Activated CD8-positive, alpha-beta memory T cell treated with anti-CD3 and anti-CD28 coated beads, Interleukin-2, amount 50 U/mL, for 24 hours (primary cell): Measurements from ENCODE around the gene BRAT1.

Experiments used
- DNase-seq: peaks from one replicate; pipeline ENCODE4 v3.0.0-alpha.2; 2020; ENCODE audit errors: extremely low read depth

Gene BRAT1

GRCh38 chr7:2523941-2524807 lies 31.1 kb downstream of the BRAT1 start:
- DNase-seq, result no peak

GRCh38 chr7:2523461-2523936 lies 31.8 kb downstream of the BRAT1 start:
- DNase-seq, result no peak

DNA sequence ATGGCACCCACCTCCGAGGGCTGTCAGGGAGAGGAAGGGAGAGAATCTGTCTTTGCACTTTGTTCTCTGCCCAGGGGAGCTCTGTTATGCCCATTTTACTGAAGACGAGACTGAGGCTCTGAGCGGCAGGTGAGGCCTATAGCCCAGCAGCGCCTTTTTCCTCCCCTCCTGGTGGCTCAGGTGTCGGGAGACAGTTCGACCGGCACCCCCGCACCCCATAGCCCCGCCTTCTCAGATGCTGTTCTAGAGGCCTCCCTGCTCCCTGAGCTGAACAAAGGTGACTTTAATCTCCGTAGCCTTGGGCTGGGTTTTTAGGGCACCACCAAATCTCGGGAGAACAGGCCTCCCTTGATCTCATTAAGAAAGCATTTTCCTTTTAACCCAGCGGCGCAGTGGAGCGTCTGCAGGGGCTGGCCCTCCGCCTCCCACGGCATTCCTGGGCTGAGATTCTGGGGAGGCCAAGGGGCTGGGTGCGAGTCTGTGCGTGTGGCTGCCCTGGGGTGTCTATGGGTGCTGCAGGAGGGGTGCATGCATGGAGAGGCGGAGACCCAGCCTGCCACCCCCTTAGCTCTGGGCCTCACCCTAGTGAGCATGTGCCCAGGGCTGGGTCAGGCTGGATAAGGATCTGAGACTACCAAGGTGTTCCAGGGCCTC lies 32.4 kb downstream of the BRAT1 start:
- no peak for DNase-seq

DNA sequence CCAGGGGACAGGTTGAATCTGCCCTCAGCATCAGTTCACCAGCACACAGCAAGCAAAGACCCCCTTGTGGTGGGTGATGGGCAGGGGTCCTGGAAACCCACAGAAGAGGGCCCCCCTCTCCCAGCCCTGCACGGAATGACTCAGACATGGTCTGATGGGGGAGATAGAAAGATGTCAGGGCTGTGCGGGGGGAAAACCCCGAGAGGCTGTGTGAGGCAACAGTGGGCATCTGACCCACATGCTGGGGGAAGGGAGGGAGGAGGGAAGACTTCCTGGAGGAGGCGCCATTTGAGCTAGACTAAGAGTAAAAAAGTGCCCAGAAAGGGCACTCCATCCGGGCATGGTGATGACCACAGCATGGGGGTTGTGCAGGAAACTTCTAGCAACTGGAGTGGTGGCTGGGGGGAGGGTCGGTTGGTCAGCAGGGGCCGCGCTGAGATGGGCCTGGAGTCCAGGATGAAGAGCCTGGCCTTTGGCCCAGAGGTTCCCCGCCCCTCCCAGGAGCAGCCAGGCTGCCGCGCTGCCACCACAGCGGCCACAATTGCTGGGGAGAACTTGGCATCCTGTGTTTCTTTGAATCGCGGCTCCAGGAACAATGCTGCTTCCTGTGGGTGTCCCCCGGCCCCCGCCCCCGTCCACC lies 33.3 kb downstream of the BRAT1 start:
- DNase-seq, result peak; percentile 55

GRCh38 chr7:2521341-2521745 lies 34.0 kb downstream of the BRAT1 start:
- DNase-seq, result no peak

DNA sequence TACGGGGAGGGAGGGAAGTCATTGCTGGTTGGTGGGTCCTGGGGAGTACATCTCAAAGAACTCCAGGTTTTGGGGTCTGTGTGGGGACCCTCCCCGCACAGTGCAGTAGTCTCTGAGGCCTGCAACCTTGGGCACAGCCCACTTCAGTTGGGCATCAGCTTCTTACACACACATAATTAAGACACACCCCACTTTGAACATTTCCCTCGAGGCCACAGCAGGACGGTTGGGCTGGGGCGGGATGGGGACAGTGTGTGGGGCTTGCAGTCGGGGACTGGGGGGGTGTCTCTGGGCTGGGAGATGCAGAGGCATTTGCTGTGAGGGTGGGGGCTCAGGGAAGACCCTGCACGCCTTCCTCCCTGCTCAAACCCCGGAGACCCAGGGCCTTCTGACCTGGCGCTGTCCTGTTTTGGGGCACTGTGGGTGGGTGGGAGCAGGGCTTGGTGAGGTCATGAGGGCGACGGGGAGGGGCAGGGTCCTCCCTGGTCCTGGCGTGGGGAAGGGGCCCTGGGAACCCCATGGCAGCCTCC lies 34.5 kb downstream of the BRAT1 start:
- DNase-seq, result no peak

GRCh38 chr7:2520131-2520760 lies 35.1 kb downstream of the BRAT1 start:
- DNase-seq, result no peak

- DNase-seq, result no peak
These were observed 36.0 kb downstream of the BRAT1 start, which contains the start of gene LFNG for GRCh38 chr7:2519119-2519930. Gene LFNG, plus strand, starts transcription at chr7:2519774. Its CDS starts 88 bp downstream, at chr7:2519862.

DNA sequence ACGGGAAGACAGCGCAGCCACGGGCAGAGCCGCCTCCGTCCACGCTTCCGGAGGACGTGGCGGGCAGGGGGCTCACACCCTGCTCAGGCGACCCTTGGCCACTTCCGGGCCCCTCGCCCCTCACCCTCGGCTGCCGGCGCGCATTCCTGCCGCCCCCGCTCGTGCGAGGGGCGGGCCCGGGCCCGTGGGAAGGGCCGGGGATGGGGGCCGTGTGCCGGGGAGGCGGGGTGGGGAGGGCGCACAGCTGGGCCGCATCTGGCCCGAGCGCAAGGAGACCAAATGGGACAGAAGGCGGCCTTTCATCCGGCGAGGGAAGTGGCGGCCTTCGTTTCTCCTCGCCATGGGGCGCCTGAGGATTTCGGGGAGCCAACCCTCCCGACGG lies 36.6 kb downstream of the BRAT1 start:
- DNase-seq, result no peak

DNA sequence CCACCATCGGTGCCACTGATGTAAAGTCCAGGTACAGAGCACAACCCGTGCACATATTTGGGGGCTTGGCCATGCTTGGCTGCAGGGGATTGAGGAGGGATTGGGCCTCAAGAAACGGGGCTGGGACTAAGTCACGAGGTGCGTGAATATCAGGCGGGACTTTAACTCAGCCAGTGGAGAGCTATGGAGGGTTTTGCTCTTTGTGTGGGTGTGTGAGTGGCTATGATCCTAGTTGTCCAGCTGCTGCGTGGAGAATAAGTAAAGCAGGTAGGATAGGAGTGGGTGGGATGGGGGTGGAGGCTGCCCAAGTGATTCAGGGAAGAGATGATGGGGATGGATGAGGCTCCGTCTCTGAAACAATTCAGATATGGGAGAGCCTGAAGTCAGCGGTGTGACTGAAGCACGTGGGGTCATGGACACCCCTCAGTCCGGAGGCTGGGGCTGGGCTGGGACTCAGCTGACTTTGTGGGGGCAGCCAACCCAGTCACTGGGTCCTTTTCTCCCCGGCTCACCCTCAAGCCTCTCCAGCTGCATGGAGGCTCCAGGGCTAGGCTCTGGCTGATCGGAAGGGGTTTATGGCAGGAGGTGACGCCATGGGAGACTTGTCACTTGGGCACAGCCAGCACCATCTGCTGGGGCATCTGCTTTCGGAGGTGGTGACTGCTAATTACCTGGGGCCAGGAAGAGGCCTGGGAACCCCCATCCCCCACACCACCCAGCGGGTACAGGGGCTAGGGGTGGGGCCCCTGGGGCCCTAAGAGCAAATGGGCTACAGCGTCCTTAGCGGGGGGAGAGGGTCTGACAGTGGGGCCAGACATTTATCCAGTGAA lies 37.4 kb downstream of the BRAT1 start:
- DNase-seq, result no peak

DNA sequence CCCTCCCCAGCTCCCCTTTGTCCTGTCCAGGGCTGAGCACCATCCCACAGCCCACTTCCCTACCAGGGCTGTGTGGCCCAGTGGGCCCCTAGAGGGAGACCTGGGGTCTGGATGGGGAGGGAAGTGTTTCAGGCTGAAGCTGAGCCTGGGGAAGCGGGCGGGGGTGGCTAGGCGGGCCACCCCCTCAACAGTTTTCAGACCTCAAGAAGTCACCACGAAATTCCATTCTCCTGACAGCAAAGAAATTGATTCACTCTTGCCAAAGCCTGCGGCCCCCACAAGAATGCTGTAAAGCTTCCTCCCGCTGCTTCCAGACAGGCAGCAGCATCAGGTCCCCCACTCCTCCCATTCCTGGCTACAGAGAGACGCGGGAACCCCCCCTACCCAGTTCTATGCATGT lies 38.3 kb downstream of the BRAT1 start:
- DNase-seq, result no peak

DNA sequence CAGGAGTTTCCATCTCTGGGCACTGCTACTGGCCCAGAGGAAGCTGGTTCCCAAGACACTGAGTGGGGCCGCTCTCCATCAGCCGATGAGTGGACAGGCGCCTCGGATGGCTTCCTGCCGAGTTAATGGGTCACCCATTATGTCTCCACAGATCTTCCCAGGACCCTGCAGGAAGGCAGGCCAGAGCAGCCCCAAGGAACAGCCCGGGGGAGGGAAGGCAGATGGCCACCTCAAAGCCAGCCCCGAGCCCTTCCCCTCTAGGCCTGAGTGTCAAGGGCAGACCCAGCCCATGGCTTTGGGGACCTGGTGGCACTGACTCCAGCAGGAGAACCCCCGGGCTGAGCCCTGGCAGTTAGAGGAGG lies 39.1 kb downstream of the BRAT1 start:
- DNase-seq, result no peak

- DNase-seq, result no peak
These were observed 39.7 kb downstream of the BRAT1 start for GRCh38 chr7:2515424-2516193.

- no peak for DNase-seq
These were observed 40.6 kb downstream of the BRAT1 start for GRCh38 chr7:2514473-2515423.

GRCh38 chr7:2513702-2514101 lies 41.6 kb downstream of the BRAT1 start:
- no peak for DNase-seq

- no peak for DNase-seq
These were observed 42.6 kb downstream of the BRAT1 start for GRCh38 chr7:2512713-2513112.

DNA sequence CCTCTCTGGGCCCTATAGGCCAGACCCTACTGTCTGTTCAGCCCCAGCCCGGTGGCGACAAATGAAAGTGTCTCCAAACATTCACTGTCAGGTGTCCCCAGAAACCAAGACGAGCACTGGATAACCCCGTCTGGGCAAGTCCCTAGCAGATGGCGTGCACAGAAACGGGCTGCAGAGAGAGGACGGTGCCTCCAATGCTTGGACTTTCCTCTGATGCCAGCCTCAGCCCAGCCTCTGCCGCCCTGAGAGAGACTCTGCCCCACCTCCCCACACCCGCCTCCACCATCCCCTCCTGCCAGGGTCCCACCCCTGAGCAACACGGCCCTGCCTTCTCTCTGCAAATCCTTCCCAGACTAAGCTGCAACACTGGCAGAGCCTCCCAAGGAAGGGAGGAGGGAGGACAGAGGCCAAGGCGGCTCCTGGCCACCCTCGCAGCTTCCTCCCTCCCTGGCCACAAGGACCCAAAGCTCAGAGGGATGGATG lies 43.1 kb downstream of the BRAT1 start:
- no peak for DNase-seq

DNA sequence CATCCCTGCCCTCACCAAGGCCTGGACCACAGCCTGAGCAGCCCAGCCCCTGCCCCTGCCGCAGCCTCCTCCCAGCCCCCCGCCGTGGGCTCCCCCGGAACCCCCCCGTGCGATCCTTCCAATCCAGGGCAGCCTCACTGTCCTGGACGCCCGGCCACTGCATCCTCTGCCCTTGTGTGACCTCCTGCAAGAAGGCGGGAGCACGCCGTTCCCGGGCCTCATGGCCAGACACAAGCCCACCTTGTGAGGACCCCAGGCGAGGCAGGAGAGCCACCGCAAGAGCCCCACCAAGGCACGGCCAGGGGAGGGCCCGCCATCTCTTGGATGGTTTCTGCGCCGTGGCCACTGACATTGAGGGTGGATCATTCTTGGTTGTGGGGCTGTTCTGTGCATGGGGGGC lies 43.6 kb downstream of the BRAT1 start:
- no peak for DNase-seq
